NCI-H2107 (cell line): ENCODE results near the gene TEKT3.

ENCODE experiments used
- DNase-seq: peaks from one replicate; lab custom pipeline; 2025; lab: John Stamatoyannopoulos, UW

TEKT3 gene

DNA sequence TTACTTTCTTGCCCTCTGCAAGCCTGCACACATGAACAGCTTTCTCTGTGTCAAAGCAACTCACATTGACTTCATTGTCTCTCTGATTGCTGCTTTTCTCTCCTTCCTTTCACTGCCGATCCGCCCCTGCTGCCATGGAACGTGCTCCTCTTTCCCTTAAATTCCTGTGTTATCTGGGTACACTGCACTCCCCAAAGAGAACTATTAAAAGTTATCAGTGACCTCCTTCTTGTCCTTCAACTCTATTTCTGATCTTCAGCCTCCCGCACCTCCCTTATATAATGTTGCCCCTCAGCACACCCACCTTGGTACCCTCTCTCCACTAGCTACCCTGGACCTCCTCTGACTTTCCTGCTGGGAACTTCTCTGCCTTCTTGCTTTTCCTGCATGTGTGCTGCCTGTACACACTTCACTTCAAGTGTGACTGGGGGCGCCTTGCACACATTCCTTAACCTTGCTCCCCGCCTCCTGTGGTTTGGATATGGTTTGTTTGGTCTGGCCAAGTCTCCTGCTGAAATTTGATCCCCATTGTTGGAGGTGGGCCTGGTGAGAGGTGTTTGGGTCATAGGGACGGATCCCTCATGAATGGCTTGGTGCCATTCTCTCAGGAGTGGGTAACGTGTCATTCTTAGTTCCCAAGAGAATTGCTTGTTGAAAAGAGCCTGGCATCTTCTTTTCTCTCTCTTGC is 49.6 kb downstream of the TEKT3 start:
- DNase-seq, result no peak

DNA sequence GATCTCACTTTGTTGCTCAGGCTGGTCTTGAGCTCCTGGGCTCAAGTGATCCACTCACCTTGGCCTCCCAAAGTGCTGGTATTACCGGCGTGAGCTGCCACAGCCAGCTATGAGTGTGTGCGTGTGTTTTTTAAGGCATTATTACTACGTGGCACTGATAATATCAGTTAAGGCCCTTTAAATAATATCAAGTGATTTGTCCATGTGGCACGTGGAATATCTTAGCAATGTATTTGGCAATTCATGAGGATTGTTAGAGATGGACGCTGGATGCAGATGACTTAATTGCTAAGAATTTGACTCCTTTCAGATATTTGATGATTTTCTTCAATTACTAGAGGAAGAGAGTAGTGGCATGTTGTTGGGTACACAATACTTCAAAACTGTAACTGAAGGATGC is 50.8 kb downstream of the TEKT3 start:
- no peak for DNase-seq

DNA sequence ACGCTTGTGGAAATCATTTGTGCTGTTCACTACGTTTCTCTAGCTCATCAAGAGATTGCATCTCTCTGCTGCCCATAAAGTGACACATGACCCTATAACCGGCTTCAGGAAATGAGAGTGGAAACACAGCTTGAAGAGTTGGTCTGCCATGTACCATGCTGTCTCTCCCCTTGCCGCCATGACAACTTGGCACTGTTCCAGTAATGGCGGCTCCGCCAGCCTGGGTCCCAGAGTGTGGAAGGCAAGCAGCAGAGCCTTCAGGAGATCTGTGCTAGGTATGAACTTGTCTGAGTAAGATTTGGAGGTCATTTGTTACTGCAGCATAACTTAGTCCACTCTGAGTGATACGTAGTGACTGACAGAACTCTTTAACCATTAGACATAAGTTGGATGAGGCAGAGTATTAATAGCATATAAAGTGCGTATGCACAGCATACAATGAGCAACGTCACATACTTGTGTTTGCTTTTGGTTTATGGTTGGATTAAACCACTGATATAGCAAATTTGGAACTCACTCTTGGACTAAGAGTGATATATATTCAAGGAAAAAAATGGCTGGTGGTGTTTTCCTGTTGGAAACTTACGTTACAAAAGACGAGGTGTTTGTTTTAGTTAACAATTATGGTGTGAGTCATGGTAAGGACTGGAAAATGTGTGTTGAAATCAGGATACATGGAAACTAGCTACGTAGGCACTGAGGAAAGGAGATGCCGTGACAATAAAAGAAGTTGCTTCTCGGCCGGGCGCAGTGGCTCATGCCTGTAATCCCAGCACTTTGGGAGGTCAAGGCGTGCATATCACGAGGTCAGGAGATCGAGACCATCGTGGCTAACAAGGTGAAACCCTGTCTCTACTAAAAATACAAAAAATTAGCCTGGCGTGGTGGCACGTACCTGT is 51.9 kb downstream of the TEKT3 start:
- no peak for DNase-seq

DNA sequence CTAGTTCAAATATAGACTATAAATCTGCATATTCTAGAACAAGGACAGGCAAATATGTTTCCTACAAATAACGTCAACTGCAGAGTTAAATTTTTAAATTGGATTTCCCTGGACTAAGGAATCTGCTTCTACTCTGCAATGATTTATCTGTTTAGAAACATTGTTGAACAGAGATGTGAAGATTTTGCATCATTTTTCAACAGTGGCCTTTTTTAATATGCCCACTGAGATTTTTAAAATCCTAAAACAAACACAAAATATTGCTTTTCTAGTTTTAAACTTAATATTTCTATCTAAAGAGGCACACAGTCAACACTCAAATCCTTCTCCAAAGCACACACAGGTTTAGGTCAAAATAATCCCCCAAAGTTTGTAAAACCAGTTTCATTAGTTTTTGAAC is 52.5 kb downstream of the TEKT3 start:
- no peak for DNase-seq

DNA sequence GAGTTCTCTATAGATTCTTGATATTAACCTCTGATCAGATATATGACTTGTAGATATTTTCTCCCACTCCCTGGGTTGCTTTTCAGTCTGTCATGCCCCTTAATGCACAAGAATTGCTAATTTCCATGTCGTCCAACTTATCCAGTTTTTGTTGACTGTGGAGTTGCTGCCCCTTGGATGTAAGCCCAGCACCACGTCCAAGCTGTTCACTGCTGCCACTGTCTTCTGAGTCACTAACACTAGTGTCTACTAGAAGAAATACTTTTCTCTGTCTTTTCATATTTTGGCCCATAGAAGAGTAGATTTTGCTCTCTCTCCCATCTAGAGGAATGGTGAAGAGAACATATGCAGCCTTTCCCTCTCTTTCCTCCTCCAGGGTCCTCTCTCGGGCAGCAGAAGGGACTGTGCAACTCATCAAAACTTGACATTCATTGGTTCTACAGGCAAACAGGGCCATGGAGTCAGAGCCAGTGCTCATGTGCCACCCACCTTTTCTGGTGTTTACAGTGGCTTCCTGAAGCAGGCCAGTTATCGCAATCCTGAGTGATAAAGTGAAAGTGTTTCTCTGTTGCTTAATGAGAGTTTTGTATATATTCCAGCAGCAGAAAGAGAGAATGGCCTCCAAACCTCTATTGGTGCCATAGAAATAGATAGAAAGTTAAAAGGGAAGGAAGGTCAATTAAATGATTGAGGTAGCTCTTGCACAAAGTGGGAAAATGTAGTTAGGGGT is 53.7 kb downstream of the TEKT3 start:
- no peak for DNase-seq

DNA sequence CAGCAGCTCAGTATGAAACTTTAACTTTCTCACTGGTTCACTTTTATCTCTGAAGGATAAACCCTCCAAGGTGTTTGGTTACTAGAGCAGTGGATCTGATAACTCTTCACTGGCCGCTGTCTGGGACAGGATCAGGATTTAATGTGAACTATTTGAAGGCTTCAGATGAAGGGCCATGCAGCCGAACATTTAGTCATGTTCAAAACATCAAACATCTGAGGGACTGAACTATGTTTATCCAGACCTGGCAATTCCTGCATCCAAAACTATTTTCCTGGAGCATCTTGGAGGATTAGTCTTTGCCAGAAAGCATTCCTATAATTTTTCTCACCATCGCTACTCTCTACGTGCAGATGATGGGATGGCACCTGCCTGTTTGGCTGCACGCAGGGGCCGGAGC is 55.9 kb downstream of the TEKT3 start:
- DNase-seq, result no peak

DNA sequence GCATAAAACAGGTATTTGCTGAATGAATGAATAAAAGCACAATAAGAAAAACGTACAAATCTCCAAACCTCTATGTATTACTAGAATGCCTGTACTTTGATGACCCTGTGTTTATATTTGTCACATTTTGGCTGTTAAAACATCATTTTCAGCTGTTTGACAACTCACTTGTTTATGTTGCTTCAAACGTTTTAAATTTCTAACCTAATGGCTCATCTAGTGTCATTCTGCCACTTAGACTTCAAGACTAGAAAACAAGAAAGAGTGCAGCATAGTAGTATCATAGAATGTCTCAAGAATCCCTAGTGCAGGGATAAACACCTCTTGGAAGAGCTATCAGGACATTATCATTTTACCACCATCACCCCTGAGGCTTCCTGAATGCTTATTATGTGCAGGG is 56.9 kb downstream of the TEKT3 start:
- DNase-seq, result no peak

DNA sequence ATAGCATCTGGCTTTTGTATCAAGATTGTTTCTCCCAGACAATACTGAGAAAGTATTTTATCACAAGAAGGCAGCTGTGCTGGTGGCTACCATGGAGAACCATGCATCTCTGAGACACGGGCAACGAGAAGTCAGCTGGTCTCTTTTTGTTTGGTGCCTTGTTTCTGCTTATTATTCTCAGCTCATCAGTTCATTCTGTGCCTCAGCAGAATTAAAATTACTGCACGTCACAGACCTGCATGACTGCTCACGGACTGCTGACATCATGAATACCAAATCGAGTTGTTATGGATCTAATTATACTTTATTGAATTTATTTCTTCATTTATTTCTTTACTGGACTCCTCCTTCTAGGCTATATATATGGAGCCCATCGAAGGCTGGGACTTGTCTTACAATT is 57.3 kb downstream of the TEKT3 start:
- DNase-seq, result no peak

DNA sequence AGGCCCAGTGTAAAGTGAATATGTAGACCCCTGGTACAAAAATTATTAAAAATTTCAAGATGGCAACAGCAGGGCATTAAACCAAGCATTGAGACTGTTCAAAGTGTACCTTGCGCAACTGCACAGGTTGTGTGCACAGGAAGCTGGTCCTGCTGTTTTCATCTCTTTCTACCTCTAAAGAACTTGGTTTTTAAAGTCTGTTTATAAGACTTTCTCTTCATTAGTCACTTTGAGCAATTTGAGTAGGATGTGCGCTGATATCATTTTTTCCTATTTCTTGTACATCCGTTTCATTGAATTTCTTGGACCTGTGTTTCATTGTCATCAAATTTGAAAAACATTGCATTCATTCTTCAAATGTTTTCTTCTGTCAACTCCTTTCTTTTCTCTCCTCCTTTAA is 59.5 kb downstream of the TEKT3 start:
- DNase-seq, result no peak

DNA sequence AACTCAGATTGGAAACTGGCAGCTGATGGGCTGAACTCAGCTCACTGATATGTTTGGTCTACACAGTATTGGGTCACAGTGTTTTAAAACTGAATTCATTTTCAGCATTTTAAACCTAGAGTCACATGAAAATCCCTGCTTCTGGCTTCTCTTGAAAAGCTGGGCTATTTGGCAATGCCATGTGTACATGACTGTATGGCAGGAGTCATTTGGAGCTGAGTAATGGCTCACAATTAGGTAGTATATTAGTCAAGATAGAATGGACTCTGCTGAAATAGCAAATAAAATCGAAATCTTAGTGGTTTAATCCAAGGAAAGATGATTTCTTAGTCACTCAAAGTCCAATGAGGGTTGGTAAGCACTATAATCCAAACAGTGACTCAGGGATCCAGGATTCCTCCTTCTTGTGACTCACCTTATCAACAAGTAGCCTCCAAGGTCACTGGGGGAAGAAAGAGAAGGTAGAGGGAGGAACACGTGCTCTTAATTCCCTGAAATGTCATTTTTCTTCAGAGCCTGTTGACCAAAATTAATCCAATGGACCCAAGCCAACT is 62.4 kb downstream of the TEKT3 start:
- no peak for DNase-seq

DNA sequence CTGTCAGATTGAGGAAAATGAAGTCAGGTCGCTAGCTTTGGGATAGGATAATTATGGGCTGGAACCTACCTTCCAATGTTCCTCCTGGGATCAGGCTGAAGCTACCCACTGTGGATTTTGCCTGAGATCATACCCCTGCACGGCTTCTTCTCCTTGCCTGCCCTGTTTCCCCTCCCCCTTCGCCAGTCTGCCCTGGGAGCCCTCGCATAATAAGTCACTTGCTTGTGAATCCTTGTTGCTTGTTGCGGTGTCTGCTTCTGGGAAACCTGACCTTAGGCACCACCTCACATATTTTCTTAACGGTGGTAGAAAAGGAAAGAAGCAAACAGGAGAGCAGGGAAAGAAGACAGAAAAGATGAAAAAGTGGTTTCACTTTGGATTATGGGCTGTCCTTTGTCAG is 63.0 kb downstream of the TEKT3 start:
- DNase-seq, result no peak

DNA sequence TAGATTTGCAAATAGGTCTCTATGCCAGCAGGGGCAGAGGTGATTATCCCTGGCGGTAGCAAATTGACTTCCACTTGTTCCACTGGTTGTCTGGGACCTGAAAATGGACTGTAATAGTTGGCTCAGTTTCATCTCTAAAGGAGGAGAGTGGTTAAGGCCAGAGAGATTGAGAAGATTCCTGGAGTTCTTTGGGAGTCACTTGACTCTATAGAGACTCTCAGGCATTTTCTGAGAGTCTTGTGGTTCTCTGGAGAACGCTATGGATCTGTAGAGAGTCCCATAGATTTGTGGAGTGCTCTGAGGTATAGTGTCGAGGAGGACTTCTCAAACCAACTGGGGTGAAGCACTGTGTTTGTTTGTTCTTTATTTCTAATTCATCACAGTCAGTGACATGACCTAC is 67.4 kb downstream of the TEKT3 start:
- DNase-seq, result no peak

DNA sequence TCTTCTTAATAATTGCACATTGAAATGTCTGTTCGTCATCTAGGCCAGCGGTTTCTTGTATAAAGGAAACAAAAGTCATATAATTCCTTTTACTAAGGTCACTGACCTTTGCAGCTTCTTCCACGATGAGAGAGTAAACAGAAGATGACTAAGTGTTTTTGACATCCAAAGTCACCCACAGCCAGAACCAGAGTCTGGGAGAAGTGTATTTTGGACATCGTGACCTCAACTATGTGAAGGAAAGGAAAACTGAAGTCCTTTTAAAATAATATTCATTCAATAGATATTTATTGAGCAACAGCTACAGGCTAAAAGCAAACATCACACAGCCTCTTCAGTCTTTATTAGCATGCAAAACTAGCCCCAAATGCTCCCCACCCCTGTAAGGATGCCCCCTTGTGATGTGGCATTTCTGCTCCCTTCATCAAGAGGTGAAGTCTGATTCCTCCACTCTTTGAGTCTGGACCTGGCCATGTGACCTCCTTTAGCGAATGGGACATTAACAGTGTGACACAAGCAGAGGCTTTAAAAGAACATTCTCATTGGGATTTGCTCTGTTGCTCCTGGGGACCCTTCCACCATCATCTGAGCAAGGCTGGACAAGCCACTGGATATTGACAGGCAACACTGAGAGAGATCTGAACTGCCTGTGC is 68.1 kb downstream of the TEKT3 start:
- no peak for DNase-seq

DNA sequence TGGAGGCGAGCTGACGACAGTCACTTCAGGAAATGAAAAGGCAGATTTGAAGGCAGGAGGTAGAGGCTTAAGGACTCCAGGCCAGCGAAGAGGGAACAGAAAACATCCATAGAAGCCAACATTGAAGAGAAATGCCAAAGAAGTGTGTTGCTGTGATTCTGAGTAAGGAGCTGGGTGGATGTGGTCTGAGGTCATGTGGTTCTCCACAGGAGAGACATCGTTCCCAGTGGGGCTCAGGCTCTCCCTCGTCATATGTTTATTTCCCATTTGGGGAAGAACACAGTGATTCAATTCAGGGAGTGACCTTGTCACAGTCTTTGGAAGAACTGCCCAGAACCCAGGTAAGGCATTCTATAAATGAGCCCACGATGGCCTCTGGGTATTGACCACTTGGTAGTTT is 69.7 kb downstream of the TEKT3 start:
- DNase-seq, result no peak

DNA sequence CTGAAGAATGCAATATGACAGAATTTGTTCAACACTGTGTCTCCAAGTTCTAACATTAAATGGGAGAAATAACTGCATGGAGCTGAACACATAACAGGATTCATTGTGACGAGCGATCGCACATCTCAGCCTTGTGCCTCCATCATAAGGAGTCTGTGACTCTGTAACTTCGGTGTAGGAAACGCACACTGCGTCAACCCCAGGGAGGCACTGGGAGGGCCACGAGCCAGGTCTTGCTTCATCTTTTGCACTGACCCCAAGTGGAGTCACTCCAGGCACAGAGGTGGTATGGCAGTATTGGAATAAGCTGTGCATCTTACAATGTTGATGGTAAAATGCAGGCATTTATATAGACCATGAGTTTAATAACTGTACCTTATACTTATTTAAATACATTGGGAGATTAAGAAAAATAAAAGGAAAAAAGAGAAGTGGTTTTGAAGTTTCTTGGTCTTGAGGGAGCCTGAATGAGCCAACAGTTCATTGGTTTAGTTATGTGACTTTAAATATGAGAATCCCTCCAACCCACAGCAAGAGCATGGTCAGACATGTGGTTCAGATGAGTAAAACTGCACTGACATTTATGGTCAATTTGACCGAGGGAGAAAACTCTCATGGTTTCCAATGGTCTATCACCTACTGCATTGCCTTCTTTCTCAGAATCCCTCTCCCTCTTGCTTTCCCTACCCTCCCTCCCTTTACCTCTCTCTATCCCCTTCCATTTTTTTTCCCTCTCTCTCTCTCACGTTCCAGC is 70.6 kb downstream of the TEKT3 start:
- DNase-seq, result no peak

DNA sequence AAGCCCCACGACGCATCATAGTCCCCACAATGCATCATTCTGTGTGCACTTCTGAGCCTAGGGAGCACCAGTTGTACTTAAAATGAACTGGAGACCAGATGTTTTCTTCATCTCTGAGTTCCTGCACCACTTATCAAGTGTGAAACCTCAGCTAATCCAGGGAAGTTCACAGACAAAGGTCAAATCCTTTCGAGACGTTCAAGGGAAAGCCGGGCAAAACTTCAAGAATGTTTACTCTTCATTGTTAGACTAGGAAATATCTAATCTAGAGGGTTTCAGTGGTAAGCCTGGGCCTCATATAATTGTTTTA is 71.7 kb downstream of the TEKT3 start:
- DNase-seq, result no peak

DNA sequence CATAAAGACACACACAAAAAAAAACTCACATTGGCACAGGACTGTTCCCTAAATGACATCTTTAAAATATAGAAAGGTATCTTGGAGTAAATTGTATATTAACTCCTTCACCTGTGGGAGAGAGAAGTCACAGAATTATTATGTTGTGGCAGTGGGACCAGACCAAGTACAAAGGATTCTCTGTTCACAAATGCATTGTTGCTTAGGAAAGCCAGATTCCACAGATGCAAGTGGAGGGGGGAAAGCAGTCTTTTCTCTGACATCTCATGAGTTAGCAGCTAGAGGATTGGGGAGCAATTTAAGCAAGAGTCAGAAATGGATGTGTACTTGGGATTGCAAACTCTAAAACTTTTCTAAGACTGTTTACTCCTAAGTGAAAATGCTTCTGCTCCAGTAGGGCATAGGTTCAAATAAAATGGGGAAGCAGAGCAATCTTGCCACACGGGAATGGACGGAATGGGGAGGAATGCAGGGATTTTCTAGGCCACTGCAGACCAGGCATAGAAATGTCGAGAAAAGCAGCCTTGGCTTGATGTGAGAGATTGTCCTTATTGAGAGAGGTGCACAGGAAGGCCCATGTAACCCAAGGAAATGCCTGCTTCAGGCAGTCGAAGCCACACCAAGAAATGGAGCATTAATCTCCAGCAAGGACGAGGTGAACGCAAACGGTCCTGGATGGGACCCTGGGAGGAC is 72.2 kb downstream of the TEKT3 start:
- DNase-seq, result no peak

DNA sequence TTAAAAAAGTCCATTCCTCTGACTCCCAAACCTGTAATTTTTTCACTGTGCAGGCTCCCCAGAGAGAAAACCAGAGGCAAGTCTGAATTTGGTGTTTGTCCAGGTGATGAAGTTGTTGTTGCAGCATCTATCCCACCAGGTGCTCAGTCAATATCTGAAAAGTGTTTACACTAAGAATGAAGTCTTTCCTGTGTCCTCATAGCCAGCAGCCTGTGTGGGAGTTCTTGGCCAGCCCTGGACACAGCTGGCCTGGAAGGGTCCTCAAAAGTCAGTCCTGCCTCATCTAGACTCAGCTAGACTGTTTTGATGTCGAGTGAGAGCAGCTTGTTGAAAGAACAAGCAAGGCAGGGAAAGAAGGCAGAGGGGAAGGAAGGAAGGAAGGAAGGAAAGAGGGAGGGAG is 72.9 kb downstream of the TEKT3 start:
- no peak for DNase-seq

DNA sequence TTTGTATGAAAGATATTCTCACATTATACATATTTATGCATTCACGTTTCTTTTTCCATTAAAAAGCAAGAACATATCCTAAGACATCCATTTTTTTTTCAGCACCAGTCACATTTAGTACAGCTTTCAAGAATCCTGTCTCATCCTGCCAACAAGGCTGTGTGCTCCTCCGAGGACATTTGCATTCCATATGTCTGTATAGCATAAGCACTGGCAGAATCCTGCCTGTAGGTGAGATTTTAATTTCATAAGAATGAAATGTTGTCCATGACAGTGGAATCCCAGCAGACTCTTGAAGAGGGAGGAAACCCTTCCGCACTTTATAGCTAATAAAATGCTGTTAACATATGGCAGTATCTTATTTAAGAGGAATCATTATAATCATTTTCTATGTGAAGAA is 73.4 kb downstream of the TEKT3 start:
- DNase-seq, result no peak

DNA sequence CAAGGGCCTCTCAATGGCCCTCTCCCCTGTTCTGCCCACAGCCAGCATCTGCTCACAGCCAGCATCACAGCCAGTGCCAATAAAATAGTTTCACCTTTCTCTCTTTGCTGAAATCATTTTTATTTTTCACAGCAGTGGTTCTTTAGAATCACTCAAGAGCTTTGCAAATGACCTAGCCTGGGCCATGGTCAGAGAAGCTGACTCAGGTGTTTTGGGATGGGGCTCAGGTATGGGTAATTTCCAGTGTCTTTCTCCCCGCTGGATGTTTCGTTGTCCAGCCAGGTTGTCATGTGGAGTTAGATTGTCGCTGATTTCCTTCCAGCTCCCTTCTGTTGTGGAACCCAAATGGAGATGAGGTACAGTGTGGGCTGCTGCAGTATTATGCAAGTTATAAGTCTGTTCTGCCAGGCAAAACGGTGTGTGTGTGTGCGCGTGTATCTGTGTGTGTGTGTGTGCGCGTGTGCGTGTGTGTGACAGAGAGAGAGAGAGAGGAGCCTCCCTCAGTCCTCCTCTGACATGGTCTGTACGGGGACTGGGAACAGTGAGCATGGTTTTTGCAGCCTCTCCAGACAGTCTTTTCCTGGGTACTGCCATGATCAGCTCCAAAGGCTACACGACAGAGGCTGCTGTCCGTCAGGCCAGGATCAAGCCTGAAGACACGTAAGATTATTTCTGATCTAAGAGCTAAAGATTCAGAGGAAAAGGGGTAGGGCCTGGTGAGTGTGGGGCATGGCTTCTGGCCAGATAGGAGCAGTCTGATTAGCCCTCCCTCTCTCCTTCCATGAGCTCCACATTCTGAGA is 74.9 kb downstream of the TEKT3 start:
- DNase-seq, result no peak
